ENCODE measurements around the gene GIGYF2. TPM values are rescaled to one million over a fixed set of nuclear protein-coding genes. Genes with fewer than 3 reads are reported as not detected.

The GIGYF2 gene
- total RNA-seq, 2 donors from 2014 or later, result 60.3 to 66.7 TPM

GRCh38 chr2:232791518-232791917, 94.4 kb downstream of the GIGYF2 start:
- intact Hi-C loops (cut with DNase I), result no loop called here
- DNase-seq (ENCODE audit: low spot score), result no peak

- intact Hi-C loops (cut with DNase I), result no loop called here
- DNase-seq (ENCODE audit: low spot score), result no peak
These were observed 96.1 kb downstream of the GIGYF2 start for GRCh38 chr2:232793271-232793670.

- intact Hi-C loops (cut with DNase I), result no loop called here
These were observed 97.8 kb downstream of the GIGYF2 start for GRCh38 chr2:232794981-232795380.

GRCh38 chr2:232795920-232796319, 98.8 kb downstream of the GIGYF2 start:
- intact Hi-C loops (cut with DNase I), result no loop called here

More at GRCh38 chr2:232794981-232795380, 97.8 kb downstream of the GIGYF2 start:
- DNase-seq (ENCODE audit: low spot score), result no peak

GRCh38 chr2:232798187-232798586, 101.1 kb downstream of the GIGYF2 start:
- no peak for DNase-seq (ENCODE audit: low spot score)
- intact Hi-C loops (cut with DNase I), result no loop called here

More at GRCh38 chr2:232795920-232796319, 98.8 kb downstream of the GIGYF2 start:
- no peak for DNase-seq (ENCODE audit: low spot score)

GRCh38 chr2:232800166-232800565, 103.0 kb downstream of the GIGYF2 start:
- DNase-seq (ENCODE audit: low spot score), result no peak
- intact Hi-C loops (cut with DNase I), result no loop called here

GRCh38 chr2:232802091-232802490, 105.0 kb downstream of the GIGYF2 start:
- DNase-seq (ENCODE audit: low spot score), result no peak
- intact Hi-C loops (cut with DNase I), result no loop called here

- intact Hi-C loops (cut with DNase I), result no loop called here
- no peak for DNase-seq (ENCODE audit: low spot score)
These were observed 112.4 kb downstream of the GIGYF2 start for GRCh38 chr2:232809349-232810124.

GRCh38 chr2:232810444-232810843, 113.3 kb downstream of the GIGYF2 start:
- intact Hi-C loops (cut with DNase I), result no loop called here

GRCh38 chr2:232815569-232815968, 118.4 kb downstream of the GIGYF2 start:
- intact Hi-C loops (cut with DNase I), result no loop called here
- DNase-seq (ENCODE audit: low spot score), result no peak

More at GRCh38 chr2:232810444-232810843, 113.3 kb downstream of the GIGYF2 start:
- DNase-seq (ENCODE audit: low spot score), result no peak

- intact Hi-C loops (cut with DNase I), result no loop called here
- no peak for DNase-seq (ENCODE audit: low spot score)
These were observed 119.5 kb downstream of the GIGYF2 start for GRCh38 chr2:232816657-232817056.

GRCh38 chr2:232817756-232818155, 120.6 kb downstream of the GIGYF2 start:
- intact Hi-C loops (cut with DNase I), result no loop called here
- no peak for DNase-seq (ENCODE audit: low spot score)

GRCh38 chr2:232829988-232830387, 132.9 kb downstream of the GIGYF2 start:
- DNase-seq (ENCODE audit: low spot score), result no peak
- intact Hi-C loops (cut with DNase I), result no loop called here

- no peak for DNase-seq (ENCODE audit: low spot score)
- intact Hi-C loops (cut with DNase I), result no loop called here
These were observed 134.4 kb downstream of the GIGYF2 start for GRCh38 chr2:232831496-232831895.

GRCh38 chr2:232833830-232834229, 136.7 kb downstream of the GIGYF2 start:
- intact Hi-C loops (cut with DNase I), result no loop called here
- no peak for DNase-seq (ENCODE audit: low spot score)

- intact Hi-C loops (cut with DNase I), result loop anchor here in 1 of 2 donors (2.0 kb wide), 1 partner anchor 31 kb away; no protein-coding TSS in a partner anchor
- DNase-seq (ENCODE audit: low spot score), result no peak
These were observed 138.6 kb downstream of the GIGYF2 start for GRCh38 chr2:232835687-232836208.

GRCh38 chr2:232836934-232837333, 139.8 kb downstream of the GIGYF2 start:
- no peak for DNase-seq (ENCODE audit: low spot score)
- intact Hi-C loops (cut with DNase I), result loop anchor here in 1 of 2 donors (2.0 kb wide), 1 partner anchor 32 kb away; no protein-coding TSS in a partner anchor

- DNase-seq (ENCODE audit: low spot score), result no peak
- intact Hi-C loops (cut with DNase I), result no loop called here
These were observed 141.3 kb downstream of the GIGYF2 start for GRCh38 chr2:232838406-232838874.

GRCh38 chr2:232839411-232840079, 142.4 kb downstream of the GIGYF2 start:
- intact Hi-C loops (cut with DNase I), result no loop called here
- no peak for DNase-seq (ENCODE audit: low spot score)

GRCh38 chr2:232842689-232843088, 145.6 kb downstream of the GIGYF2 start:
- DNase-seq (ENCODE audit: low spot score), result no peak
- intact Hi-C loops (cut with DNase I), result no loop called here

Data from posterior vena cava (tissue), 2 donors.